Sigmoid colon (tissue), 7 donors: ENCODE measurements around the gene PRMT3. TPM values are rescaled to one million over a fixed set of nuclear protein-coding genes. Genes with fewer than 3 reads are reported as not detected.

Experiments used
- DNase-seq: peaks from one replicate; pipeline ENCODE4 v3.0.0-alpha.2; 2019
- H3K27ac ChIP-seq, 4 donors: fragments of 200-600 bp; sonication (generic); one replicate each; pipeline ENCODE4 v1.5.1; 2016 to 2019; ENCODE audit warnings: mild to moderate bottlenecking in 1 of 4
- H3K27me3 ChIP-seq, 3 donors: fragments of 200-600 bp; sonication (generic); one replicate each; pipeline ENCODE4 v1.5.1; 2019; ENCODE audit warnings: mild to moderate bottlenecking in 1 of 3
- H3K36me3 ChIP-seq, 4 donors: fragments of 200-600 bp; sonication (generic); one replicate each; pipeline ENCODE4 v1.5.1; 2016 to 2019
- H3K4me1 ChIP-seq, 4 donors: fragments of 200-600 bp; sonication (generic); one replicate each; pipeline ENCODE4 v1.5.1; 2017 to 2019
- H3K4me3 ChIP-seq, 4 donors: fragments of 200-600 bp; sonication (generic); one replicate each; pipeline ENCODE4 v1.5.1; 2017 to 2019; ENCODE audit warnings: mild to moderate bottlenecking in 2 of 4, moderate library complexity in 1 of 4
- H3K9me3 ChIP-seq, 4 donors: fragments of 200-600 bp in 3 of 4; sonication (generic) in 3 of 4; one replicate each; pipeline versions ENCODE4 v1.5.1 to v1.6.1; 2013 to 2019
- EP300 ChIP-seq, 4 donors: sonication (generic); formaldehyde crosslinking; IDR thresholded peaks; one replicate each; pipeline ENCODE4 v1.6.1; 2017; ENCODE audit warnings: antibody characterized with exemption in 4 of 4
- POLR2A ChIP-seq, 2 donors: fragments of 450-650 bp; IDR thresholded peaks; one replicate each; pipeline ENCODE4 v1.6.1; 2016; ENCODE audit warnings: antibody characterized with exemption in 2 of 2, mild to moderate bottlenecking in 2 of 2, moderate library complexity in 2 of 2
- POLR2AphosphoS5 ChIP-seq, 4 donors: sonication (generic); formaldehyde crosslinking; IDR thresholded peaks; one replicate each; pipeline ENCODE4 v1.6.1; 2017; ENCODE audit warnings: antibody characterized with exemption in 4 of 4
- WGBS, 2 donors: extraction: QIAGEN DNeasy Blood & Tissue Kit; methylation state at CpG; one replicate each; pipeline ENCODE4 v1.1.7; 2013; 5-methylcytosine and 5-hydroxymethylcytosine counted together
- intact Hi-C: fragments of 100-400 bp; cut with DNase I; formaldehyde crosslinking; loops from one replicate; pipeline ENCODE4 v1.15.1; 2023
- polyA plus RNA-seq, 3 donors: library from polyadenylated mRNA; stranded (reverse); fragments of 200-250 nt; gene quantifications; one replicate each; pipeline ENCODE4 v1.2.3, GENCODE V29; 2013
- total RNA-seq, 4 donors: library from RNA; depleted of rRNA; stranded (reverse); fragments of >200 nt; gene quantifications; one replicate each; pipeline ENCODE4 v1.1.0, GENCODE V29; 2016
- TF ChIP-seq, protein P1 (sequence below), 4 experiments: fragments of 450-650 bp in 3 of 4; fragments of 200-600 bp in 1 of 4; IDR thresholded peaks; one replicate each; pipeline ENCODE4 v1.5.1; 2016 to 2019; ENCODE audit warnings: antibody characterized with exemption in 4 of 4, mild to moderate bottlenecking in 3 of 4, moderate library complexity in 2 of 4
- donor health status: healthy with polysubstance abuse.
- donor health status: Bipolar disorder and iron deficiency.
- donor health status: healthy.

Gene PRMT3
- total and polyA plus RNA-seq, 7 donors: 4.9 to 18.4 (median 15.3) TPM

DNA sequence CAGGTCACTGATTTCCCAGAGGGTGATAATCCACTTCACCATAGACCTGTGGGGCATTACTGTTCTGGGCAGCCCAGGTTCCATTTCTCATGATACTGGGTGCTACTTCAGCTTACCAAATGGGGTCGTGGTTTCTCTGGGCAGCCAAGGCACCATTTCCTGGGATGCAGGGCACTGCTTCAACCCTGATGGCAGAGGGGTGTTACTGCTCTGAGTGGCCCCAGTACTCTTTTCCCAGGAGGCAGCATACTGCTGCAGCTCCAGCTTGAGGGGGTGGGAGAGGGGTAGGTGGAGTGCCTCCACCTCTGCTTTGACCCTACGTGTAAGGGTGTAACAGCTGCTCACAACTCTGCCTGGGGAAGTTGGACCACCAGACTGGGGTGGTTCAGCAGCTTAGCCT is 51.1 kb downstream of the PRMT3 start:
- WGBS, 2 donors: 91 to 95% methylated on average over 2 of the region's 2 CpGs
- H3K4me3 ChIP-seq: no peak overlapping the region
- TF ChIP-seq POLR2A (IDR thresholded peaks at IDR 0.05) (no peak), EP300 (IDR thresholded peaks at IDR 0.05) (no peak), POLR2AphosphoS5 (IDR thresholded peaks at IDR 0.05) (no peak)
- TF ChIP-seq, protein P1, sequence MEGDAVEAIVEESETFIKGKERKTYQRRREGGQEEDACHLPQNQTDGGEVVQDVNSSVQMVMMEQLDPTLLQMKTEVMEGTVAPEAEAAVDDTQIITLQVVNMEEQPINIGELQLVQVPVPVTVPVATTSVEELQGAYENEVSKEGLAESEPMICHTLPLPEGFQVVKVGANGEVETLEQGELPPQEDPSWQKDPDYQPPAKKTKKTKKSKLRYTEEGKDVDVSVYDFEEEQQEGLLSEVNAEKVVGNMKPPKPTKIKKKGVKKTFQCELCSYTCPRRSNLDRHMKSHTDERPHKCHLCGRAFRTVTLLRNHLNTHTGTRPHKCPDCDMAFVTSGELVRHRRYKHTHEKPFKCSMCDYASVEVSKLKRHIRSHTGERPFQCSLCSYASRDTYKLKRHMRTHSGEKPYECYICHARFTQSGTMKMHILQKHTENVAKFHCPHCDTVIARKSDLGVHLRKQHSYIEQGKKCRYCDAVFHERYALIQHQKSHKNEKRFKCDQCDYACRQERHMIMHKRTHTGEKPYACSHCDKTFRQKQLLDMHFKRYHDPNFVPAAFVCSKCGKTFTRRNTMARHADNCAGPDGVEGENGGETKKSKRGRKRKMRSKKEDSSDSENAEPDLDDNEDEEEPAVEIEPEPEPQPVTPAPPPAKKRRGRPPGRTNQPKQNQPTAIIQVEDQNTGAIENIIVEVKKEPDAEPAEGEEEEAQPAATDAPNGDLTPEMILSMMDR (IDR thresholded peaks at IDR 0.05): no peak

DNA sequence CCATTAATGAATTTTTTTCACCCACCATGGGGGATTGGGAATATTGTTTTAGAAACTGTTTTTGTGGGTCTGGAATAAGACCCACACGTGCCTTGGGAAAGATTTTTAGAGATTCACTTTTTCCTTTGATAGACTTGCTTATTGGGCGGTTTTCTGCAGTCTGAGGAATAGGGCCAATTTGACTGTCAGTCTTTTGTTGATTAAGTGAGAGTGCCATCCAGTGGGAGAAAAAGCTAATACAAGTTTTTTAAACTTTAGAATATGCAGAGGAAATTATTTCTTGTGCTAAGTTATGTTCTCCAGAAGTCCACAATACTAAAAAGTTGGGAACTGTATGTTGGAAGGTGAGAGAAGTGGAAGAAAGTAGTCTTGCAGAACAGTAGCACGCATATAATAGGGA is 56.1 kb downstream of the PRMT3 start:
- TF ChIP-seq, protein P1 (IDR thresholded peaks at IDR 0.05): no peak
- TF ChIP-seq EP300 (IDR thresholded peaks at IDR 0.05): no peak
- TF ChIP-seq POLR2A (IDR thresholded peaks at IDR 0.05): no peak
- TF ChIP-seq POLR2AphosphoS5 (IDR thresholded peaks at IDR 0.05): no peak
- Histone ChIP-seq H3K27ac (no peak overlapping the region), H3K4me3 (no peak overlapping the region), H3K9me3 (no peaks in the 10 kb centered on the region), H3K4me1 (no peaks in the 10 kb centered on the region), H3K36me3 (no peaks in the 10 kb centered on the region), H3K27me3 (no peaks in the 10 kb centered on the region)
- intact Hi-C loops: no loop called here
- DNase-seq: no peak
- 82 to 89% methylated on average over 3 of the region's 3 CpGs for WGBS, 2 donors

More for the DNA sequence above, 51.1 kb downstream of the PRMT3 start:
- Histone ChIP-seq H3K9me3 (no peaks in the 10 kb centered on the region), H3K27me3 (no peaks in the 10 kb centered on the region), H3K4me1 (no peaks in the 10 kb centered on the region), H3K36me3 (no peaks in the 10 kb centered on the region), H3K27ac (no peak overlapping the region)
- intact Hi-C loops: no loop called here
- DNase-seq: no peak

DNA sequence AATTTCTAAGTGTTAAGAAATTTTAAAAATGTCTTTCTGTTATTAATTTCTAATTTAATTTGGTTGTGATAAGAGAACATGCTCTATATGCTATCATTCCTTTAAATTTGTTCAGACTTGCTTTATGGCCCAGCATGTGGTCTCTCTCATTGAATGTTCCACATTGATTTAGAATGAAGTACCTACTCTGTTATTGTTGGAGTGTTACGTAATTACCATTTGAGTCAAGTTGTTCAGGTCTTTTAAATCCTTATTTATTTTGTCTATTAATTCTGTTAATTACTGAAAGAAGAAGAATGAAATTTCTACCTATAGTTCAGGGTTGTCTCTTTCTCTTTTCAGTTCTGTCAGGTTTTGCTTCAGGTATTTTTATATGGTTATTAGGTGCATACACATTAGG is 57.0 kb downstream of the PRMT3 start:
- H3K27ac ChIP-seq: no peak overlapping the region
- H3K36me3 ChIP-seq: no peaks in the 10 kb centered on the region
- no peaks in the 10 kb centered on the region for H3K27me3 ChIP-seq
- no peak for DNase-seq
- no peaks in the 10 kb centered on the region for H3K9me3 ChIP-seq
- intact Hi-C loops: no loop called here
- 95 to 100% methylated on average over 1 of the region's 1 CpG for WGBS, 2 donors
- H3K4me1 ChIP-seq: no peaks in the 10 kb centered on the region
- H3K4me3 ChIP-seq: no peak overlapping the region
- TF ChIP-seq POLR2A (IDR thresholded peaks at IDR 0.05) (no peak), EP300 (IDR thresholded peaks at IDR 0.05) (no peak), POLR2AphosphoS5 (IDR thresholded peaks at IDR 0.05) (no peak)
- TF ChIP-seq, protein P1 (IDR thresholded peaks at IDR 0.05): no peak

DNA sequence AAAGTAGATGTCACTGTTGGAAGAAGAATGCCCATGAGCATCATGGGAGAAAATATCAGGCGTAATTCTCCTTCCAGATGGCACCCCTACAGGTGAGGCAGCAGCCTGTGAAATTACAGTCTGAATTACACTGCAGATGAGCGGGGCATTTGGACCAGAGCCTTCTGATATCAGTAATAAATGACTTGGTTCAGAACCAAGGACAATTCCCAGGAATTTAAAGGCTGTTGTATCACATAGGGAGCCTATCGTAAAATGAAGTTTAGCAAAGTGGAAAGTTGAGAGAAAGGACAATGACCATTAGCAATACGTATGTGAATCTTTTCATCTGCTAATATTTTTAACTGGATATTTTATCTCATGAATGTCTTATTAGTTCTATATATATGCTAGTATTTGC is 61.3 kb downstream of the PRMT3 start:
- no peaks in the 10 kb centered on the region for H3K4me1 ChIP-seq
- peaks cover 0 to 3% (median 0%) of the 10 kb centered on the region in 4 donors for H3K36me3 ChIP-seq
- WGBS, 2 donors: 97% methylated on average over 4 of the region's 4 CpGs
- no peak for DNase-seq
- H3K4me3 ChIP-seq: no peak overlapping the region
- TF ChIP-seq EP300 (IDR thresholded peaks at IDR 0.05) (no peak), POLR2A (IDR thresholded peaks at IDR 0.05) (no peak), POLR2AphosphoS5 (IDR thresholded peaks at IDR 0.05) (no peak)
- TF ChIP-seq, protein P1 (IDR thresholded peaks at IDR 0.05): no peak
- H3K27ac ChIP-seq: no peak overlapping the region
- intact Hi-C loops: no loop called here
- H3K9me3 ChIP-seq: no peaks in the 10 kb centered on the region
- no peaks in the 10 kb centered on the region for H3K27me3 ChIP-seq

DNA sequence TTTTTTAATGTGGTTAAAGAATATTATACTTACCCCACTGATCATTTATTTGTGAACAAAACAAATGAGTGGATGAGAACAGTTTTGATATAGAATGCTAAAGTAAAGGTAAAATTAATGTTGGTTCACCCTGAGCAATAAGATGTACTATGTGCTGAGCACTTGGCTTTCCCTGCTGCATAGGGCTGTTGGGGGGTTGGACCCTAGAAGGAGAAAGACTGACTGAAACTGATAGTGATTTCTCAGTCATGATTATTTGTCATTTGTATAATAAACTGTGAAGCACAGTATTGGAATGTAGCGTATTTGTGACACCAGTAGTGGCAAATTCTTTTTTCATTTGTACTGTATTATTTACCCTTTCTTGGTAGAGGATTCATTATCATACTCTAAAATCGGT is 63.3 kb downstream of the PRMT3 start:
- intact Hi-C loops: no loop called here
- no peaks in the 10 kb centered on the region for H3K27me3 ChIP-seq
- peaks cover 0 to 8% (median 0%) of the 10 kb centered on the region in 4 donors for H3K36me3 ChIP-seq
- TF ChIP-seq POLR2A (IDR thresholded peaks at IDR 0.05) (no peak), POLR2AphosphoS5 (IDR thresholded peaks at IDR 0.05) (no peak), EP300 (IDR thresholded peaks at IDR 0.05) (no peak)
- TF ChIP-seq, protein P1 (IDR thresholded peaks at IDR 0.05): no peak
- H3K4me1 ChIP-seq: no peaks in the 10 kb centered on the region
- no peak overlapping the region for H3K4me3 ChIP-seq
- no peak overlapping the region for H3K27ac ChIP-seq
- WGBS, 2 donors: 94 to 95% methylated on average over 2 of the region's 2 CpGs
- DNase-seq: no peak
- H3K9me3 ChIP-seq: no peaks in the 10 kb centered on the region
